K562 (cell line): ENCODE measurements around the gene ACSF3. TPM values are rescaled to one million over a fixed set of nuclear protein-coding genes. Genes with fewer than 3 reads are reported as not detected.

Experiments used
- ATAC-seq: fragments of 200-7000 bp; cut with Tn5 transposase; 3 replicates; pipeline ENCODE4 v1.9.1; 2020; ENCODE audit warnings: moderate library complexity
- BruUV-seq: library from RNA; stranded (reverse); fragments of 400-500 nt; replicated peaks from 2 replicates; lab custom pipeline; 2021; lab: Mats Ljungman, UMichigan
- CTCF ChIA-PET: fragments of 300-600 bp; formaldehyde crosslinking; extraction: SDS; loops from one replicate; lab custom pipeline; 2021; ENCODE audit warnings: low intra/inter-chr PET ratio; lab: Yijun Ruan, JAX
- POLR2A ChIA-PET: fragments of 300-600, 350-650 bp; sonication (Branson Sonifier 250); formaldehyde crosslinking; extraction: SDS; loops from one replicate; lab custom pipeline; 2021; ENCODE audit warnings: antibody characterized with exemption, inconsistent platforms; lab: Yijun Ruan, JAX
- DNase-seq, 4 experiments: peaks; one replicate each; pipeline versions ENCODE4 v3.0.0 to v3.0.0-alpha.2; 2011 to 2018; ENCODE audit warnings: low spot score in 3 of 4, mixed read lengths in 3 of 4; ENCODE audit errors: extremely low read depth in 1 of 4
- FAIRE-seq: peaks from 2 replicates; lab custom pipeline; 2011; peaks lifted over from hg19 to GRCh38; lab: Jason Lieb, UNC
- H2AFZ ChIP-seq: 2 replicates; pipeline ENCODE4 v1.6.0; 2011; ENCODE audit warnings: low read depth, low read length, control low read depth, inconsistent platforms
- H3K27ac ChIP-seq: fragments of 200-600 bp; 3 replicates; pipeline ENCODE4 v1.8.0; 2011; ENCODE audit warnings: low read depth, mild to moderate bottlenecking, control low read depth, inconsistent platforms, low read length, moderate library complexity, mixed read lengths; ENCODE audit errors: extremely low read depth
- H3K27me3 ChIP-seq, 2 experiments: fragments of 300-600 bp in 1 of 2; 2 replicates in 1 of 2; 3 replicates in 1 of 2; pipeline versions ENCODE4 v1.6.0 to v1.8.0; 2011; ENCODE audit warnings: inconsistent platforms in 2 of 2, low read length in 2 of 2, mild to moderate bottlenecking in 1 of 2, mixed read lengths in 1 of 2, moderate library complexity in 1 of 2; ENCODE audit not compliant: control insufficient read depth in 2 of 2, insufficient read depth in 2 of 2
- H3K36me3 ChIP-seq: fragments of 300-600 bp; 3 replicates; pipeline ENCODE4 v1.8.0; 2011; ENCODE audit warnings: mild to moderate bottlenecking, low read length, inconsistent platforms; ENCODE audit not compliant: control insufficient read depth, insufficient read depth
- H3K4me1 ChIP-seq, 2 experiments: fragments of 200-600 bp in 1 of 2; replicated peaks in 1 of 2; 2 replicates in 1 of 2; 3 replicates in 1 of 2; pipeline versions ENCODE4 v1.5.1 to v1.8.0; 2011; ENCODE audit warnings: inconsistent platforms in 2 of 2, low read length in 2 of 2, mild to moderate bottlenecking in 1 of 2, mixed read lengths in 1 of 2, moderate library complexity in 1 of 2; ENCODE audit not compliant: control insufficient read depth in 2 of 2, insufficient read depth in 2 of 2
- H3K4me2 ChIP-seq: 2 replicates; pipeline ENCODE4 v1.6.1; 2011; ENCODE audit warnings: low read length, control low read depth, inconsistent platforms, mixed read lengths; ENCODE audit not compliant: insufficient read depth
- H3K4me3 ChIP-seq: fragments of 200-600 bp; sonication (generic), shearing (Covaris generic); 2 replicates; pipeline ENCODE4 v1.5.1; 2016; ENCODE audit warnings: control low read depth, inconsistent platforms
- H3K79me2 ChIP-seq: fragments of 200-600 bp; 3 replicates; pipeline ENCODE4 v1.8.0; 2011; ENCODE audit warnings: low read length, inconsistent platforms; ENCODE audit not compliant: control insufficient read depth, insufficient read depth
- H3K9ac ChIP-seq, 2 experiments: 2 replicates each; pipeline versions ENCODE4 v1.6.0 to v1.6.1; 2011; ENCODE audit warnings: low read depth in 2 of 2, low read length in 2 of 2, control low read depth in 1 of 2, inconsistent platforms in 1 of 2, mild to moderate bottlenecking in 1 of 2, mixed read lengths in 1 of 2; ENCODE audit not compliant: insufficient read depth in 1 of 2
- H3K9me1 ChIP-seq: one replicate; pipeline ENCODE4 v1.6.0; 2011; ENCODE audit warnings: inconsistent platforms, mild to moderate bottlenecking, low read length, moderate library complexity; ENCODE audit not compliant: control insufficient read depth, insufficient read depth
- H3K9me3 ChIP-seq: replicated peaks from 2 replicates; pipeline ENCODE4 v1.5.1; 2011; ENCODE audit warnings: low read depth, low read length, inconsistent platforms; ENCODE audit not compliant: control insufficient read depth, insufficient read depth
- H4K20me1 ChIP-seq: replicated peaks from 2 replicates; pipeline ENCODE4 v1.6.1; 2011; ENCODE audit warnings: low read length, inconsistent platforms, mixed read lengths; ENCODE audit not compliant: control insufficient read depth, insufficient read depth
- BCOR ChIP-seq: fragments of 450-650 bp; IDR thresholded peaks from 2 replicates; pipeline ENCODE4 v1.6.1; 2016
- EGR1 ChIP-seq: fragments of 450-650 bp; conservative IDR thresholded peaks from 2 replicates; pipeline ENCODE4 v1.6.1; 2017; ENCODE audit warnings: mild to moderate bottlenecking
- FOXJ2 ChIP-seq: fragments of 200-800 bp; sonication (Bioruptor generic); IDR thresholded peaks from 2 replicates; pipeline ENCODE4 v1.6.1; 2016; ENCODE audit warnings: missing genetic modification characterization, missing compliant biosample characterization
- MED1 ChIP-seq: sonication (generic); formaldehyde crosslinking; IDR thresholded peaks from 2 replicates; pipeline ENCODE4 v1.8.1; 2023; ENCODE audit warnings: missing genetic modification reagents, borderline replicate concordance
- RBFOX2 ChIP-seq: fragments of 200-400 bp; formaldehyde crosslinking; IDR thresholded peaks from 2 replicates; pipeline ENCODE4 v1.6.1; 2017; ENCODE audit warnings: low read depth, mild to moderate bottlenecking, low read length, moderate library complexity
- SRSF1 ChIP-seq: fragments of 200-400 bp; formaldehyde crosslinking; IDR thresholded peaks from 2 replicates; pipeline ENCODE4 v1.6.1; 2017; ENCODE audit warnings: mild to moderate bottlenecking, low read depth, low read length, moderate library complexity
- TAF9B ChIP-seq: fragments of 450-650 bp; IDR thresholded peaks from 2 replicates; pipeline ENCODE4 v1.6.1; 2018; ENCODE audit warnings: mild to moderate bottlenecking; ENCODE audit not compliant: partially characterized antibody
- TFE3 ChIP-seq: fragments of 450-650 bp; formaldehyde crosslinking; IDR thresholded peaks from 2 replicates; pipeline ENCODE4 v1.4.0; 2020; ENCODE audit warnings: mild to moderate bottlenecking, mixed read lengths
- ZKSCAN8 ChIP-seq: fragments of 200-800 bp; sonication (Bioruptor generic); IDR thresholded peaks from 2 replicates; pipeline ENCODE4 v1.6.1; 2016; ENCODE audit warnings: missing genetic modification characterization, missing compliant biosample characterization
- ZNF133 ChIP-seq: fragments of 250-450 bp; sonication (Bioruptor Pico); IDR thresholded peaks from 2 replicates; pipeline ENCODE4 v1.4.0; 2020; ENCODE audit warnings: mild to moderate bottlenecking
- ZNF444 ChIP-seq: fragments of 250-450 bp; sonication (Bioruptor Pico); IDR thresholded peaks from 2 replicates; pipeline ENCODE4 v1.4.0; 2020; ENCODE audit warnings: mild to moderate bottlenecking, moderate library complexity
- WGBS: fragments of 100-300 bp; shearing (Covaris generic); methylation state at CpG from one replicate; pipeline ENCODE4 v1.1.6; 2016; ENCODE audit warnings: low coverage, mixed read lengths; ENCODE audit not compliant: insufficient coverage; ENCODE audit errors: missing lambda C conversion rate; 5-methylcytosine and 5-hydroxymethylcytosine counted together
- in situ Hi-C: fragments of 300-500 bp; cut with MboI; formaldehyde crosslinking; loops from 4 replicates; pipeline ENCODE4 v1.15.0; 2018; ENCODE audit warnings: inconsistent platforms, mixed read lengths
- intact Hi-C: fragments of 100-400 bp; cut with micrococcal nuclease; formaldehyde crosslinking; loops from 2 replicates; pipeline ENCODE4 v1.14.2; 2022
- polyA plus RNA-seq, 8 experiments: library from polyadenylated mRNA; depleted of rRNA in 4 of 8; stranded (reverse) in 5 of 8; unstranded in 3 of 8; fragments of >200 nt; fragmentation: Nextera tagmentation in 2 of 8; fragmentation: Illumina TruSeq in 1 of 8; extraction: Ambion mirVana in 2 of 8; extraction: Trizol in 1 of 8; gene quantifications; 2 replicates each; pipeline versions ENCODE4 v1.2.1 to v1.2.3, GENCODE V29; 2011 to 2014; ENCODE audit warnings: inconsistent platforms in 1 of 8, missing spikeins in 1 of 8
- total RNA-seq, 7 experiments: library from RNA; depleted of rRNA in 6 of 7; stranded (reverse); fragments of >200 nt in 6 of 7; fragmentation: Illumina TruSeq in 2 of 7; extraction: Trizol in 2 of 7; gene quantifications; 2 replicates each; pipeline versions ENCODE4 v1.2.1 to v1.2.3, GENCODE V29; 2011 to 2021; ENCODE audit warnings: low replicate concordance in 1 of 7
- TF ChIP-seq, protein P1 (sequence below), 3 experiments: IDR thresholded peaks in 2 of 3; conservative IDR thresholded peaks in 1 of 3; 2 replicates each; pipeline ENCODE4 v1.5.1; 2011 to 2012; ENCODE audit warnings: low read length in 3 of 3, mild to moderate bottlenecking in 3 of 3, control low read depth in 2 of 3, improper control_type of control experiment in 1 of 3, inconsistent platforms in 1 of 3, low read depth in 1 of 3, mixed read lengths in 1 of 3, moderate library complexity in 1 of 3; ENCODE audit not compliant: insufficient read depth in 2 of 3
- TF ChIP-seq, protein P2 (sequence below): sonication (generic); formaldehyde crosslinking; IDR thresholded peaks from 2 replicates; pipeline ENCODE4 v1.8.1; 2023; ENCODE audit warnings: mild to moderate bottlenecking, missing genetic modification reagents
- TF ChIP-seq, protein P3 (sequence below): sonication (generic); formaldehyde crosslinking; IDR thresholded peaks from 2 replicates; pipeline ENCODE4 v1.8.0; 2022; ENCODE audit warnings: missing genetic modification reagents, mild to moderate bottlenecking, moderate library complexity, borderline replicate concordance

Gene ACSF3
- total and polyA plus RNA-seq, 9 of the 15 experiments (the other 6 are each of a cell fraction or from before 2014, with no cell fraction given): 0.77 to 32.8 (median 14.7) TPM

DNA sequence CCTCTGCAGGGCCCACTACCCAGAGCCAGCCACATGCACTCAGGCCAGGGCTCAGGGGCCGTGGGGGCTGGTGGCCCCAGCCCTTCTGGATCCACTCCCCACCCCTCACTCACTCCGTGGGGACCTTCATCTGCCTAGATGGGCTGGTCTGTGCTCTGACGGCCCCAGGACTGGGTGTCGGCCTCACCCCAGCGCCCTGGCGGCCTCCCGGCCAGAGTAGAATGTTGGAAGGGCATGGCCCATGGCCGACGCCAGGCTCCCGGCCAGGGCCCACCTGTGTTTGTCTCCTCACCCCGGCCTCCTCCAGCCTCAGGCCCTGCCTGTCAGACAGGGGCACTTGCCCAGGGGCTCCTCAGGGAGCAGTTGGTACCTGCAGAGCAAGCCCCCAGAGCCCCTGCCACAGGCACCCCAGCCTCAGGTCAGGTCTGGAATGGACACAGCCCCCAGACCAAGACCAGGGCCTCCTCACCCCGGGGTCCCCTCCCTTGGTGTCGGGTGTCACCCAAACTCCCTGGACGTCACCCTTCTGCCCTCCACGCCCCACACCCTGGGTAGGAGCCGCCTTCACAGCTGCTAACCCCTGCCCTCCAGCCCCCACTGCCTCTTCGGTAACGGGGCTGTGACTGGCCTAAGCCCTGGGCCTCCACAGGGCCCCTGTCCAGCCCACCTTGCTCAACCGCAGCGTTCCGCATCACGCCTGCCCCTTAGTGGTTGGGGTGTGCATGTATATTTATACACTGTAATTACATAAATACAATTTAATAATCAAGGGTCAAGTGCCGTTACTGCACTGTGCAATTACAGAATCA, 74.9 kb downstream of the ACSF3 start:
- Histone ChIP-seq H3K4me3 (no peak overlapping the region), H3K9ac (peak overlapping the region in 1 of 2 experiments; percentile 48; a peak in 1 of 4 replicates), H3K4me1 (peaks cover 18 to 88% of the 10 kb centered on the region in 2 experiments), H3K27me3 (peaks cover 0 to 10% of the 10 kb centered on the region in 2 experiments; a peak in 1 of 5 replicates), H3K4me2 (no peak overlapping the region), H2AFZ (no peak overlapping the region), H3K9me1 (no peaks in the 10 kb centered on the region), H3K9me3 (no peaks in the 10 kb centered on the region), H3K36me3 (no peaks in the 10 kb centered on the region), H4K20me1 (peaks cover 3% of the 10 kb centered on the region; the same call in 1 of the 2 replicates), H3K79me2 (no peaks in the 10 kb centered on the region), H3K27ac (no peak overlapping the region)
- ATAC-seq (no peak), FAIRE-seq (no peak), DNase-seq (no peak)
- intact Hi-C loops: loop anchor here (10.0 kb wide), 1 partner anchor 194 kb away; the partner anchor contains the start of gene CBFA2T3
- in situ Hi-C loops: loop anchor here (5.0 kb wide), 1 partner anchor 356 kb away; the partner anchor contains the start of gene APRT
- POLR2A ChIA-PET: no interaction called here
- CTCF ChIA-PET: interaction anchor here (1.0 to 2.6 kb wide), 3 partner anchors 356 to 431 kb away, joined by 3 to 21 read pairs (median 16); partner anchors contain the start of gene APRT
- WGBS: 57% methylated on average over 22 of the region's 23 CpGs
- TF ChIP-seq MED1 (CRISPR knock-in tag) (0 out of 2 replicates have a peak, but pooled peaks have one; percentile 25), EGR1 (no peak), ZKSCAN8 (CRISPR knock-in tag) (no peak), TFE3 (CRISPR knock-in tag) (no peak), FOXJ2 (tag) (no peak), ZNF133 (CRISPR knock-in tag) (no peak), TAF9B (no peak), ZNF444 (CRISPR knock-in tag) (no peak), SRSF1 (no peak), RBFOX2 (no peak), BCOR (no peak)
- TF ChIP-seq, protein P1, sequence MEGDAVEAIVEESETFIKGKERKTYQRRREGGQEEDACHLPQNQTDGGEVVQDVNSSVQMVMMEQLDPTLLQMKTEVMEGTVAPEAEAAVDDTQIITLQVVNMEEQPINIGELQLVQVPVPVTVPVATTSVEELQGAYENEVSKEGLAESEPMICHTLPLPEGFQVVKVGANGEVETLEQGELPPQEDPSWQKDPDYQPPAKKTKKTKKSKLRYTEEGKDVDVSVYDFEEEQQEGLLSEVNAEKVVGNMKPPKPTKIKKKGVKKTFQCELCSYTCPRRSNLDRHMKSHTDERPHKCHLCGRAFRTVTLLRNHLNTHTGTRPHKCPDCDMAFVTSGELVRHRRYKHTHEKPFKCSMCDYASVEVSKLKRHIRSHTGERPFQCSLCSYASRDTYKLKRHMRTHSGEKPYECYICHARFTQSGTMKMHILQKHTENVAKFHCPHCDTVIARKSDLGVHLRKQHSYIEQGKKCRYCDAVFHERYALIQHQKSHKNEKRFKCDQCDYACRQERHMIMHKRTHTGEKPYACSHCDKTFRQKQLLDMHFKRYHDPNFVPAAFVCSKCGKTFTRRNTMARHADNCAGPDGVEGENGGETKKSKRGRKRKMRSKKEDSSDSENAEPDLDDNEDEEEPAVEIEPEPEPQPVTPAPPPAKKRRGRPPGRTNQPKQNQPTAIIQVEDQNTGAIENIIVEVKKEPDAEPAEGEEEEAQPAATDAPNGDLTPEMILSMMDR (IDR thresholded peaks at IDR 0.05 in 2 of 3, conservative IDR thresholded peaks at IDR 0.05 in 1 of 3; ENCODE audit: insufficient read depth in 2 of 3, low read depth in 1 of 3, low read length in 3 of 3): peak in 2 of 3 experiments; percentile 30 to 38; a peak in 2 of 6 replicates
- TF ChIP-seq, protein P2, sequence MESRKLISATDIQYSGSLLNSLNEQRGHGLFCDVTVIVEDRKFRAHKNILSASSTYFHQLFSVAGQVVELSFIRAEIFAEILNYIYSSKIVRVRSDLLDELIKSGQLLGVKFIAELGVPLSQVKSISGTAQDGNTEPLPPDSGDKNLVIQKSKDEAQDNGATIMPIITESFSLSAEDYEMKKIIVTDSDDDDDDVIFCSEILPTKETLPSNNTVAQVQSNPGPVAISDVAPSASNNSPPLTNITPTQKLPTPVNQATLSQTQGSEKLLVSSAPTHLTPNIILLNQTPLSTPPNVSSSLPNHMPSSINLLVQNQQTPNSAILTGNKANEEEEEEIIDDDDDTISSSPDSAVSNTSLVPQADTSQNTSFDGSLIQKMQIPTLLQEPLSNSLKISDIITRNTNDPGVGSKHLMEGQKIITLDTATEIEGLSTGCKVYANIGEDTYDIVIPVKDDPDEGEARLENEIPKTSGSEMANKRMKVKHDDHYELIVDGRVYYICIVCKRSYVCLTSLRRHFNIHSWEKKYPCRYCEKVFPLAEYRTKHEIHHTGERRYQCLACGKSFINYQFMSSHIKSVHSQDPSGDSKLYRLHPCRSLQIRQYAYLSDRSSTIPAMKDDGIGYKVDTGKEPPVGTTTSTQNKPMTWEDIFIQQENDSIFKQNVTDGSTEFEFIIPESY (CRISPR knock-in tag): peak; percentile 62
- TF ChIP-seq, protein P3, sequence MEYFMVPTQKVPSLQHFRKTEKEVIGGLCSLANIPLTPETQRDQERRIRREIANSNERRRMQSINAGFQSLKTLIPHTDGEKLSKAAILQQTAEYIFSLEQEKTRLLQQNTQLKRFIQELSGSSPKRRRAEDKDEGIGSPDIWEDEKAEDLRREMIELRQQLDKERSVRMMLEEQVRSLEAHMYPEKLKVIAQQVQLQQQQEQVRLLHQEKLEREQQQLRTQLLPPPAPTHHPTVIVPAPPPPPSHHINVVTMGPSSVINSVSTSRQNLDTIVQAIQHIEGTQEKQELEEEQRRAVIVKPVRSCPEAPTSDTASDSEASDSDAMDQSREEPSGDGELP (CRISPR knock-in tag): peak; percentile 52; the same call in 1 of the 2 replicates
- BruUV-seq: no TSS peak
